ENCODE results near the gene SUGCT. TPM values are rescaled to one million over a fixed set of nuclear protein-coding genes. Genes with fewer than 3 reads are reported as not detected.
"Not testable (repeated sequence)": the region's sequence is repeated elsewhere in the genome, so short reads cannot be mapped to it uniquely, and the experiment has no call there.

Gene SUGCT
- total RNA-seq, 1 experiment from 2014 or later, result 6.6 TPM

DNA sequence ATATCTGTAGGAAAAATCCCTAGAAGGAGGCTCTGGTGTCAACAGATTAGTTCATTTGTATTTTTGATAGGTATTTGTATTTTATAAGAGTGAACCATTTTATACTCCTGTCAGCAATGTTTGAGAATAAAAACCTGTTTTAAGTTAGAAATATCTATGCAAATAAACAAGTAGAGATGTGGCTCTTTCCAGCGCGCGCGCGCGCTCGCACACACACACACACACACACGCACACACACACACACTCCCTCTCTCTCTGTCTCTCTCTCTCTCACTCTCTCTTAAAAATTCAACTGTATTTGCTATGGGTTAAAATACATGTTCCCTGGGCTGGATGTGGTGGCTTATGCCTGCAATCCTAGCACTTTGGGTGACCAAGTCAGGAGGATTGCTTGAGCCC lies 113.9 kb downstream of the SUGCT start:
- DNase-seq (ENCODE audit: low read depth), result no peak

DNA sequence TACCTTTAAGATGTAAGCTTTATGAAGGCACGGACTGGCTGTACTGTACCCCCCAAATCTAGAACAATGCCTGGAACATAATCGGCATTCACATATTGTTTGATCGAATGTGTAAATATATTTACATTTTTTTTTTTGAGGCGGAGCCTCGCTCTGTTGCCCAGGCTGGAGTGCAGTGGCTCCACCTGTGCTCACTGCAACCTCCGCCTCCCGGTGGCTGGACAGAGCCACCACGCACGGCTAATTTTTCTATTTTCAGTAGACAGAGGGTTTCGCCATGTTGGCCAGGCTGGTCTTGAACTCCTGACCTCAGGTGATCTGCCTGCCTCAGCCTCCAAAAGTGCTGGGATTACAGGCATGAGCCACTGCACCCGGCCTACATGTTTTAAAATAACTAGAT lies 118.6 kb downstream of the SUGCT start:
- not testable (repeated sequence) for DNase-seq (ENCODE audit: low read depth)

DNA sequence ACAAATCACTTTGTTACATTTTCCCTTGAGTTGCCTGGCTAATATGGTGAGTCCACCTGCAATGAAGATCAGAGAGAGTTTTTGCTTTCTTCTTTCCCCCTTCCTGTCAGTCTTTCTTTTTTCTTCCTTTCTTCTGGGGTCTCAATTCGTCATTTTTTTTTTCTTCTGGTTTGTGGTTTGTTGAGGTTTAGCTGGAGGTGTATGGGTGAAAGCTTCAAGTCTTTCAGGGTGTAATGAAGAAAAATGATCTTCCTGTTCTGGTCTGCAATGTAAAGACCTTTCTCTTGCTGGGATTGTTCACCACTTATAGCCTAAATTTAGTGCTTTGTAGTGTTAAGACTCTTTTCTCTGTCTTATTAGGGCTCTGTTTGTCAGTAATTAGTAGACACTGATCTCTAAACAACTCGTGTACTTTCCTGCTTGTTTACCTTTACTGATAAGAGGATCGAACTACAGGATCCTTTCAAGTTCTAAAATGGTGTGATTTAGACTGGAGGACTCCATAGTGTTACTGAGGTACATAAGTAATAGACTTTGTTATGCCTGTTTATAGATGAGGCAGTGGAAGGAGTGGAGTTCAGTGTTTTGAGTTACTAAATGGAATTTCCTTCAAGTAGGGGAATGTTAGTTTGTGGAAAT lies 129.1 kb downstream of the SUGCT start:
- DNase-seq (ENCODE audit: low read depth), result no peak

- no peak for DNase-seq (ENCODE audit: low read depth)
Measured at GRCh38 chr7:40267583-40267982, 132.8 kb downstream of the SUGCT start.

- DNase-seq (ENCODE audit: low read depth), result not testable (repeated sequence)
Measured at GRCh38 chr7:40268810-40269209, 134.0 kb downstream of the SUGCT start.

DNA sequence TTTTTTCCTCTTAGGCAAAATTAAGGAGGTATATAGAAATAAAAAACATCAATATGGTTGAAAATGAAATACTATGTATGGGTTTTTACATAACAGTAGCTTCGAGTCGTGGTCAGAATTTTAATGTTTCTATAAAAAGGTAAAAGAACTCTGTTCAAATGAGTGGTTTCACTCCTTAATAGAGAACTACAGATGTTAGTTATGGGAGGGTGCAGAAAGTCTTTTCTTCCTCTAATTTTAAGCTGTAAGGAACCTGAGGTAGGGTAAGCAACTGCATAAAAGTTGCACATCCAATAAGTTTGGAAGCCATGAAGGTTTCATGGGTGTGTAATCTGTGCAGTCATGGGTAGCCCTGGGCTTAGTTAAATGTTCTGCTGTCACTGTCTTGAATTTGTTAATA lies 141.3 kb downstream of the SUGCT start:
- no peak for DNase-seq (ENCODE audit: low read depth)

- no peak for DNase-seq (ENCODE audit: low read depth)
Measured at GRCh38 chr7:40279991-40280390, 145.2 kb downstream of the SUGCT start.

DNA sequence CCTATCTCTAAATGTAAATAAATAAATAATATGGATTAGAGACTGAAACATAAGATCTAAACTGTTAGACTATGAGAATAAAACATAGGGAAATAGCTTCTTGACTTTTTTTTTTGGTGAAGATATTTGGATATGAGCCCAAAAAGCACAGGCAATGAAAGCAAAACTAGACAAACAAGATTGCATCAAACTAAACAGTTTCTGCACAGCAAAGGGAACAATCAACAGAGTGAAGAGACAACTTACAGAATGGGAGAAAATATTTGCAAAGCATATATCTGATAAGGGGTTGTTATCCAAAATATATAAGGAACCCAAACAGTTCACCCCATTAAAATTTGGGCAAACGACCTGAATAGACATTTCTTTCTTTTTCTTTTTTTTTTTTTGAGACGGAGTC lies 148.1 kb downstream of the SUGCT start:
- DNase-seq (ENCODE audit: low read depth), result no peak

GRCh38 chr7:40283391-40283790 lies 148.6 kb downstream of the SUGCT start:
- no peak for DNase-seq (ENCODE audit: low read depth)

- DNase-seq (ENCODE audit: low read depth), result no peak
Measured at GRCh38 chr7:40288827-40289226, 154.0 kb downstream of the SUGCT start.

GRCh38 chr7:40297741-40298311 lies 163.0 kb downstream of the SUGCT start:
- peak; percentile 83 for DNase-seq (ENCODE audit: low read depth)

GRCh38 chr7:40298421-40298820 lies 163.6 kb downstream of the SUGCT start:
- DNase-seq (ENCODE audit: low read depth), result peak; percentile 60

DNA sequence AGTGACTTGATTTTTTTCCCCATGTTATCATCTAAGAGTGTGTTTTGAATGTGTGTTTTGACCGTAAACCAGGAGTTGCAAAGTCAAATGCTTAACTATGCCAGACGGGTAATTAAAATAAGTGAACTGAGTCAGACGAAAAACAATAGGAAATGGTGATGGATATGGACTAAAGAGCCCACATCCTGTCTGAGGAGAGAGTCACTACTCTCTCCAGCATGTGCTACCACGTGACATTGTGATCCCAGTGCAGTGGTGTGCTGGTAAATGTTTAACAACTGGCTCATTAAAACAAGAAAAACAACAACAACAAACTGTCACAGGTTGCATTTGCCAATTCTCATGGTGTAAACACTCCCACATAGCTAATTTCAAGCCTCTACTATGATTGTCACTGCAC lies 164.3 kb downstream of the SUGCT start:
- DNase-seq (ENCODE audit: low read depth), result peak; percentile 92

DNA sequence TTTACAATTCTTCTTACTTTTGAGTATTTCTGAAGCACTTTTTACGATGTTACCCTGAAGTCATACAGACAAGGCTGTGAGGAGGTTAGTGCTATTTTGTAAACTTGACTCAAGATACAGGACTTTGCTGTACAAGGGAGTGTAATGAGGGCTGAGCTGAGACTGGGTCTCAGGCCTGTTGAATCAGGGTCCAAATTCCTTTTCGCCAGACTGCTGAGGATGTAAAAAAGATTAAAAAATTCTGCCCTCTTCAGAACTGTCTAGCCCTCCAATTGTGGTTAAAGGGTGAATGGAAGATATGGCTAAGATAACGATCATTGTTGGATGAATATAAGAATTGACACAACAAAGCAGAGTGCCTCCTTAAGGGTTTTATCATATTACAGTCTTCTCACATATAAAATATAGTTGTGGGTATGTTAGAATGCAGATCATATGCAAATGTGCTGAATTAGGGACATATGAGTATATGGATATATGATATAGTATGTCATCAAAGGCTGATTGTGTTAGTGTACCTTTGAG lies 165.4 kb downstream of the SUGCT start:
- no peak for DNase-seq (ENCODE audit: low read depth)

DNA sequence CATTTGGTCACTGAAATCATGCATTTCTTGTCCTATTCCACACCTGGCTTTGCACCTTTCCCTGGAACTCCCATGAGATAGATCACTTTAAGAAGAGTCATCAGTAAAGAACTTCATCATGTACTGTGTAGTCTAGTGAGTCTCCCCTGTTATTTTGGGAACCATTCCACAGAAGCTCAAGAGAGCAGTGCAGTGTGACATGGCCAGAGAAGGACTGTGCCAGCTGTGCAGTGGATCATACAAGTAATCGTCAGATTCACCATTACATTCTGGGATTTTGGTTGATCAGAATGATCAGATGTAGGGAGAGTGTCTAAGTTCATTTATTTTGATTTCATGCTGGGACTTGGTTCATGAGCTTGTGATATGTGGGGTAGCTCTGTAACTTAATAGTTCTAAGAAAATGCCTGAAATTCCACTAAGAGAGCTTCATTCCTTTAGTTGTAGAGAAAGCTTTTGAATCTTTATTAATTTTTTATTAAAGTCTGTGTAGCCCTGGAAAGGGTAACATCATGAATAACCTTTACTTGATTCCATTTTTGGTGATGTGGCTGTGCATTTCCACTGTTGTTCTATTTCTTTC lies 166.8 kb downstream of the SUGCT start:
- no peak for DNase-seq (ENCODE audit: low read depth)

- DNase-seq (ENCODE audit: low read depth), result peak; percentile 9
Measured at GRCh38 chr7:40303996-40304395, 169.2 kb downstream of the SUGCT start.

DNA sequence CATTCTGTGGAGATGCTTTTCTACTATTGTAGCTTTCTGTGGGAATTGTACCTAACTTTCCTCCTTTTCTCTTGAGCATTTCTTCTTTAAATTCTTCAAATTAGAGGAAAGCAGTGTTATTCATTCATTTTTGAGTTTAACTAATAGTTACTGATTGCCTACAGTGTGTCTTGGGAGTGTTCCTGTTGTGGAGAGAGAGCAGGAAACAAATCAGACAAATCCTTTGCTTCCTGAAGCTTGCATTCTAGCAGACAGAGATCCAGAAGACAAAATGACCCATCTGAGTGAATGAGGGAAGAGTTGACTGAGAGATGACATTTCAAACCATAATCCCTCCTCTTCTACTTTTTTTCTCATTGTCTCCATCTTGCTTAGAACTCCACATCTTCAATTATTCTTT lies 170.4 kb downstream of the SUGCT start:
- DNase-seq (ENCODE audit: low read depth), result no peak

- no peak for DNase-seq (ENCODE audit: low read depth)
Measured at GRCh38 chr7:40306025-40306424, 171.2 kb downstream of the SUGCT start.

DNA sequence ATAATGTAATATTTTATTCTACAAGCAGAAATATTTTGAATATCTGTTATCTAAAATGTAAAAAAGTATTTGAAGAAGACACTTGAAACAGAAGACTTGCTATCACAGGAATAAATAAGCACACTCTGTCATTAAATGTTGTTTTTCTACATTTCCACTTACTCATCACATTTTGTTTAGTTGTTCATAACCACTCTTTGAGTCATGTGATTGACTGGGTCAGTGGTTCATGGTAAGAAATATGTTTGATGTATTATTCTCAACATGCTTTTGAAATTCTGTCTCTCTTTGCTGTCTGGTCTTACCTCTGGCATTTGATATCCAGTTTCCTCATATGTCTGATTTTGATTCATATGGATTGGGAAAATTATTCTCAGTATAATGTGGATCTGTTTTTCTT lies 171.8 kb downstream of the SUGCT start:
- peak; percentile 25 for DNase-seq (ENCODE audit: low read depth)

DNA sequence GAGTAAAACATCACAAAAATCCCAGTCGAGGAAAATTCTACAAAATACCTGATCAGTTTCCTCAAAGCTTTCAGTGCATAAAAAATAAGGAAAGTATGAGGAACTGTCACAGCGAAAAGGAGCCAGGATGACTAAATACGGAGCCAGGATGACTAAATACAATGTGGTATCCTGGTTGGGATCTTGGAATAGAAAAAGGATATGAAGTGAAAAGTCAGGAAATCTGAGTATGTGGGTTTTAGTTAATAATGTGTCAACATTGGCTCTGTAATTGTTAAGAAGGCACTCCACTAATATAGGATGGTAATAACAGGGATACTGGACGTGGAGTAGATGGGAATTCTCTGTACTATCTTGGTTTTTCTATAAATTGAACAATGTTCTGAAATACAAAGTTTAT lies 175.5 kb downstream of the SUGCT start:
- peak; percentile 72 for DNase-seq (ENCODE audit: low read depth)

- no peak for DNase-seq (ENCODE audit: low read depth)
Measured at GRCh38 chr7:40311307-40311706, 176.5 kb downstream of the SUGCT start.

DNA sequence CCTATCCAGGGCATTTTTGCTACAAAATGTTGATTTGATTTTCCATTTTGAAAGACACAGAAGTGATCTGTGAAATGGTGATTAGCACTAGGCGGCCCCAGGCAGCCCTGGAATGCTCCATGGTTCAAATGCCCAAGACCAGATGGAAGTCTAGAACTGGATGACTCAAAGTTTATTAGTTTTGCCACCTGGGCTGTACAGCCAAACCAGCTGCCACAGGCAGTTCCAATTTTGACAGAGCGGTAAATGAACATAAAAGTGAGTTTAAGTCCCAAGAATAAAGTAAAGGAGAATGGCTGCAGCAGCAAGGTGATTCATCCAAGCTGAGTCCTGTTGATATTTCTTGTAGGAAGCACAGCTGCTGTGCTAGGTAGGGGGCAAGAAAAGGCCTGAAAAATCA lies 180.5 kb downstream of the SUGCT start:
- peak; percentile 11 for DNase-seq (ENCODE audit: low read depth)

- DNase-seq (ENCODE audit: low read depth), result no peak
Measured at GRCh38 chr7:40316176-40316575, 181.4 kb downstream of the SUGCT start.
